NCI-H345 (cell line): ENCODE measurements around the gene VTI1A.

Experiments used
- DNase-seq: peaks from one replicate; lab custom pipeline; 2025; lab: John Stamatoyannopoulos, UW

Gene VTI1A

GRCh38 chr10:112546474-112546873 is 99.5 kb downstream of the VTI1A start:
- no peak for DNase-seq

GRCh38 chr10:112548535-112549276 is 101.7 kb downstream of the VTI1A start:
- no peak for DNase-seq

- DNase-seq: no peak
Measured at GRCh38 chr10:112552593-112553110, 105.6 kb downstream of the VTI1A start.

- no peak for DNase-seq
Measured at GRCh38 chr10:112553315-112553714, 106.3 kb downstream of the VTI1A start.

GRCh38 chr10:112554263-112554662 is 107.2 kb downstream of the VTI1A start:
- no peak for DNase-seq

- DNase-seq: no peak
Measured at GRCh38 chr10:112557197-112557596, 110.2 kb downstream of the VTI1A start.

GRCh38 chr10:112558476-112559142 is 111.6 kb downstream of the VTI1A start:
- DNase-seq: no peak

GRCh38 chr10:112559349-112559748 is 112.3 kb downstream of the VTI1A start:
- no peak for DNase-seq

GRCh38 chr10:112562122-112562521 is 115.1 kb downstream of the VTI1A start:
- DNase-seq: no peak

GRCh38 chr10:112562809-112563663 is 116.0 kb downstream of the VTI1A start:
- peak; percentile 73 for DNase-seq

- no peak for DNase-seq
Measured at GRCh38 chr10:112564337-112564736, 117.3 kb downstream of the VTI1A start.

GRCh38 chr10:112565434-112566053 is 118.5 kb downstream of the VTI1A start:
- DNase-seq: peak; percentile 41

- DNase-seq: no peak
Measured at GRCh38 chr10:112570585-112570984, 123.6 kb downstream of the VTI1A start.

GRCh38 chr10:112579578-112579977 is 132.6 kb downstream of the VTI1A start:
- DNase-seq: no peak

- no peak for DNase-seq
Measured at GRCh38 chr10:112580267-112580666, 133.3 kb downstream of the VTI1A start.

- DNase-seq: no peak
Measured at GRCh38 chr10:112581921-112582320, 134.9 kb downstream of the VTI1A start.

GRCh38 chr10:112583236-112583939 is 136.4 kb downstream of the VTI1A start:
- DNase-seq: no peak

- no peak for DNase-seq
Measured at GRCh38 chr10:112584276-112584675, 137.3 kb downstream of the VTI1A start.

GRCh38 chr10:112585126-112585525 is 138.1 kb downstream of the VTI1A start:
- DNase-seq: no peak

GRCh38 chr10:112585960-112586359 is 138.9 kb downstream of the VTI1A start:
- no peak for DNase-seq

- no peak for DNase-seq
Measured at GRCh38 chr10:112587729-112588128, 140.7 kb downstream of the VTI1A start.
